ENCODE data around the gene MCRS1.

DNA sequence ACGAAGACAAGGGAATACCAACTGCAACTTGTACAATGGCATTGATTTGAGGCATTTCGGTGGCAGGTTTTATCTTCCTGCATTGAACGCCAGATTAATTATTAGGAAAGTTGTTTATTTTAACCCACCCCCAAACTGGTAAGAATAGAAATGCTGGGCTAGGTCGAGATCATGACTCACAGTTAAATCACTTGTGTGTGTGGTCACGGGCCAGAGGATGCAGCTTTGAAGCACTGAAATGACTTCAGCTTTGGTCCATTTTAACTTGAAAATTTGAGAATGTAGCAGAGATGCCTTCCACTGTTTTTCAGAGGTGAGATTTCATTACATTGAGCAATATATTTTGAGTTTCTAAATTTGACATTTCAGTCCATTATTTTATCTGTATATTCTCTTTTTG lies 52.7 kb downstream of the MCRS1 start:
- TF ChIP-seq, protein P1, sequence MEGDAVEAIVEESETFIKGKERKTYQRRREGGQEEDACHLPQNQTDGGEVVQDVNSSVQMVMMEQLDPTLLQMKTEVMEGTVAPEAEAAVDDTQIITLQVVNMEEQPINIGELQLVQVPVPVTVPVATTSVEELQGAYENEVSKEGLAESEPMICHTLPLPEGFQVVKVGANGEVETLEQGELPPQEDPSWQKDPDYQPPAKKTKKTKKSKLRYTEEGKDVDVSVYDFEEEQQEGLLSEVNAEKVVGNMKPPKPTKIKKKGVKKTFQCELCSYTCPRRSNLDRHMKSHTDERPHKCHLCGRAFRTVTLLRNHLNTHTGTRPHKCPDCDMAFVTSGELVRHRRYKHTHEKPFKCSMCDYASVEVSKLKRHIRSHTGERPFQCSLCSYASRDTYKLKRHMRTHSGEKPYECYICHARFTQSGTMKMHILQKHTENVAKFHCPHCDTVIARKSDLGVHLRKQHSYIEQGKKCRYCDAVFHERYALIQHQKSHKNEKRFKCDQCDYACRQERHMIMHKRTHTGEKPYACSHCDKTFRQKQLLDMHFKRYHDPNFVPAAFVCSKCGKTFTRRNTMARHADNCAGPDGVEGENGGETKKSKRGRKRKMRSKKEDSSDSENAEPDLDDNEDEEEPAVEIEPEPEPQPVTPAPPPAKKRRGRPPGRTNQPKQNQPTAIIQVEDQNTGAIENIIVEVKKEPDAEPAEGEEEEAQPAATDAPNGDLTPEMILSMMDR (IDR thresholded peaks at IDR 0.05) = no peak
- no peak for TF ChIP-seq POLR2A (IDR thresholded peaks at IDR 0.05)
